SU-DHL-6 (cell line): ENCODE measurements around the gene ACOT11.

Experiments used
- EZH2phosphoT487 ChIP-seq: fragments of 200-600 bp; sonication (generic), shearing (Covaris generic); conservative IDR thresholded peaks from 2 replicates; pipeline ENCODE4 v1.6.1; 2018; ENCODE audit warnings: mild to moderate bottlenecking, antibody characterized with exemption, low read length, moderate library complexity, mixed read lengths
- TF ChIP-seq, protein P1 (sequence below): fragments of 200-600 bp; sonication (generic); IDR thresholded peaks from one replicate; pipeline ENCODE4 v1.5.1; 2017; ENCODE audit warnings: antibody characterized with exemption, mild to moderate bottlenecking, low read length, moderate library complexity; ENCODE audit not compliant: insufficient read depth, poor library complexity, severe bottlenecking

DNA sequence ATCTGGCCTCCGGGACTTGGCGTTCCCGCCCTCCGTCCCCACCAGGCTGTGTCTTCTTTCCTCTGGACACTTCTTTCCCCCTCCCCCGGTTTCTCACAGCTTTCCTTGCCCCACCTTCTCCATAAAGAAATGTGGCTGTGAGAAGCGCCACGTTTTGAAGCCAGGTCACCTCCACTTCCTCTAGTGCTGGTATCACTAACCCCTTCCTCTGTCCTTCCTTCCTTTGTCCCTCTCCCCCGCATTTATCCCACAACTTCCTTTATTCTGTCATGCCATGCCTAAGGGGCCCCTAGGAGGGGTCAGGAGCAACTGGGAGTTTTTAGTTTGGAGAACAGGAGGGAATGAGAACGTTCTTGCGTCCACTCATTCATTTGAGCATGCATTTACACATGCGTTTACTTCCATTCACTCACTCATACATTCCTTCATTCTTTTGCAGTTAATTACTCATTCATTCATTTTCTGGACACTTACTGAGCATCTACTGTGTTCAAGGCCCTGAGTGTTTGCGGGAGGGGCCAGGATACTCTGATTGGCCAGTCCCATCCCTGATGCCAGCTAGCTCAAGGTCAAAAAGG is 5.0 kb upstream of the ACOT11 start:
- TF ChIP-seq, protein P1, sequence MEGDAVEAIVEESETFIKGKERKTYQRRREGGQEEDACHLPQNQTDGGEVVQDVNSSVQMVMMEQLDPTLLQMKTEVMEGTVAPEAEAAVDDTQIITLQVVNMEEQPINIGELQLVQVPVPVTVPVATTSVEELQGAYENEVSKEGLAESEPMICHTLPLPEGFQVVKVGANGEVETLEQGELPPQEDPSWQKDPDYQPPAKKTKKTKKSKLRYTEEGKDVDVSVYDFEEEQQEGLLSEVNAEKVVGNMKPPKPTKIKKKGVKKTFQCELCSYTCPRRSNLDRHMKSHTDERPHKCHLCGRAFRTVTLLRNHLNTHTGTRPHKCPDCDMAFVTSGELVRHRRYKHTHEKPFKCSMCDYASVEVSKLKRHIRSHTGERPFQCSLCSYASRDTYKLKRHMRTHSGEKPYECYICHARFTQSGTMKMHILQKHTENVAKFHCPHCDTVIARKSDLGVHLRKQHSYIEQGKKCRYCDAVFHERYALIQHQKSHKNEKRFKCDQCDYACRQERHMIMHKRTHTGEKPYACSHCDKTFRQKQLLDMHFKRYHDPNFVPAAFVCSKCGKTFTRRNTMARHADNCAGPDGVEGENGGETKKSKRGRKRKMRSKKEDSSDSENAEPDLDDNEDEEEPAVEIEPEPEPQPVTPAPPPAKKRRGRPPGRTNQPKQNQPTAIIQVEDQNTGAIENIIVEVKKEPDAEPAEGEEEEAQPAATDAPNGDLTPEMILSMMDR, result no peak
- TF ChIP-seq EZH2phosphoT487, result no peak
